ENCODE measurements around the gene TPCN1. TPM values are rescaled to one million over a fixed set of nuclear protein-coding genes. Genes with fewer than 3 reads are reported as not detected.

TPCN1 gene
- total and polyA plus RNA-seq, 2 of the 8 experiments (the other 6 are each of a cell fraction or from before 2014, with no cell fraction given), result 14.9 to 21.4 TPM

- H3K9me3 ChIP-seq (ENCODE audit: insufficient read depth in 2 of 2, low read depth in 1 of 2, low read length in 1 of 2), result no peaks in the 10 kb centered on the region; a peak in 1 of 4 replicates
- no peak for TF ChIP-seq BRCA1 (IDR thresholded peaks at IDR 0.05; ENCODE audit: low read depth, low read length)
- TF ChIP-seq JUND (IDR thresholded peaks at IDR 0.05; ENCODE audit: low read length), result no peak
- no peak for TF ChIP-seq RXRA (IDR thresholded peaks at IDR 0.05; ENCODE audit: insufficient read depth, low read depth, low read length)
- no peak for TF ChIP-seq NRF1 (IDR thresholded peaks at IDR 0.05; ENCODE audit: low read depth, low read length)
- TF ChIP-seq POLR2A (IDR thresholded peaks at IDR 0.05; ENCODE audit: control extremely low read depth in 1 of 2, low read depth in 2 of 2, low read length in 2 of 2), result no peak
- TF ChIP-seq TBP (IDR thresholded peaks at IDR 0.05; ENCODE audit: low read depth, low read length), result no peak
- TF ChIP-seq HDAC6 (IDR thresholded peaks at IDR 0.05; ENCODE audit: low read depth, low read length), result no peak
- no peak for TF ChIP-seq CTBP2 (IDR thresholded peaks at IDR 0.05; ENCODE audit: borderline replicate concordance, insufficient read depth, insufficient read length, low read length)
- TF ChIP-seq RNF2 (IDR thresholded peaks at IDR 0.05; ENCODE audit: borderline replicate concordance, low read depth, low read length, missing control alignments, poor library complexity, severe bottlenecking), result no peak
- TF ChIP-seq KDM4A (IDR thresholded peaks at IDR 0.05; ENCODE audit: low read depth, low read length, severe bottlenecking), result no peak
- TF ChIP-seq CHD2 (IDR thresholded peaks at IDR 0.05; ENCODE audit: low read length), result no peak
- no peak for TF ChIP-seq CREB1 (IDR thresholded peaks at IDR 0.05)
- no peak for TF ChIP-seq CEBPB (IDR thresholded peaks at IDR 0.05; ENCODE audit: low read depth, low read length)
- no peak for TF ChIP-seq MAX (IDR thresholded peaks at IDR 0.05)
- TF ChIP-seq CBX5 (IDR thresholded peaks at IDR 0.05; ENCODE audit: low read depth, low read length), result no peak
These were observed 13.2 kb downstream of the TPCN1 start for GRCh38 chr12:113234483-113234882.

More at GRCh38 chr12:113234483-113234882, 13.2 kb downstream of the TPCN1 start:
- H3K14ac ChIP-seq (ENCODE audit: insufficient read length), result no peak overlapping the region
- DNase-seq (ENCODE audit: low read depth in 1 of 2, low spot score in 2 of 2), result no peak
- no peak overlapping the region for H2BK5ac ChIP-seq (ENCODE audit: low read depth, low read length)
- no peak overlapping the region for H3K9ac ChIP-seq (replicated peaks in 1 of 4; ENCODE audit: extremely low read depth in 1 of 4, low read depth in 3 of 4, low read length in 3 of 4)
- peaks cover 9 to 20% (median 20%) of the 10 kb centered on the region in 4 experiments for H3K4me1 ChIP-seq (replicated peaks in 1 of 4; ENCODE audit: control insufficient read depth in 3 of 4, insufficient read depth in 4 of 4, low read length in 3 of 4)
- no peak overlapping the region for H2AFZ ChIP-seq (ENCODE audit: low read length)
- FAIRE-seq, result no peak
- no peaks in the 10 kb centered on the region; the same call in 1 of the 2 replicates for H3K23me2 ChIP-seq (ENCODE audit: low read depth, low read length)
- H4K20me1 ChIP-seq (replicated peaks in 1 of 2; ENCODE audit: control insufficient read depth in 1 of 2, insufficient read depth in 2 of 2, low read length in 2 of 2), result peaks cover 0 to 2% of the 10 kb centered on the region in 2 experiments
- H2AK5ac ChIP-seq (ENCODE audit: low read depth, low read length), result no peak overlapping the region
- no peaks in the 10 kb centered on the region for H3K79me1 ChIP-seq (ENCODE audit: low read depth, low read length)
- H4K91ac ChIP-seq (replicated peaks; ENCODE audit: insufficient read length, low read length), result no peak overlapping the region
- no peak overlapping the region for H2BK12ac ChIP-seq (ENCODE audit: low read depth, low read length)
- POLR2A ChIA-PET (ENCODE audit: partially characterized antibody), result interaction anchor here (2.3 to 2.5 kb wide), 2 partner anchors 11 to 12 kb away, joined by 25 to 32 read pairs; partner anchors contain the start of gene TPCN1
- no peaks in the 10 kb centered on the region; a peak in 1 of 7 replicates for H3K27me3 ChIP-seq (replicated peaks in 1 of 4; ENCODE audit: control insufficient read depth in 3 of 4, extremely low read depth in 1 of 4, insufficient read depth in 3 of 4, low read length in 3 of 4)
- no peak overlapping the region for H2BK120ac ChIP-seq (replicated peaks; ENCODE audit: low read depth, low read length)
- WGBS, 2 experiments (ENCODE audit: extremely low coverage in 1 of 2, insufficient coverage in 1 of 2, insufficient read length in 1 of 2, insufficient replicate concordance in 2 of 2, low coverage in 1 of 2, low lambda C conversion rate in 2 of 2, missing lambda C conversion rate in 1 of 2), result 84% methylated on average over 4 of the region's 4 CpGs; no CpG with 5 or more reads in 1 of the 2 experiments
- no peak overlapping the region for H2BK15ac ChIP-seq (ENCODE audit: low read length)
- H2BK20ac ChIP-seq (ENCODE audit: low read length), result no peak overlapping the region
- no peak overlapping the region for H3K27ac ChIP-seq (ENCODE audit: low read depth, low read length)
- H4K8ac ChIP-seq (ENCODE audit: extremely low read depth, insufficient read depth, low read length), result no peak overlapping the region
- no peak overlapping the region for H3K4me2 ChIP-seq (ENCODE audit: insufficient read depth in 1 of 2, low read depth in 2 of 2, low read length in 2 of 2)
- H3K79me2 ChIP-seq (ENCODE audit: control insufficient read depth in 1 of 2, insufficient read depth in 2 of 2, low read length in 2 of 2), result no peaks in the 10 kb centered on the region
- H4K5ac ChIP-seq (ENCODE audit: insufficient read length, low read depth, low read length), result no peak overlapping the region
- peaks cover 0 to 14% (median 7%) of the 10 kb centered on the region in 4 experiments; a peak in 4 of 8 replicates for H3K36me3 ChIP-seq (ENCODE audit: control insufficient read depth in 2 of 4, insufficient read depth in 4 of 4, low read length in 3 of 4)
- no peak overlapping the region for H3K4me3 ChIP-seq (ENCODE audit: extremely low read depth in 1 of 4, insufficient read depth in 2 of 4, low read depth in 3 of 4, low read length in 4 of 4)
- CTCF ChIA-PET (ENCODE audit: partially characterized antibody), result interaction anchor here (1.2 kb wide), 1 partner anchor 94 kb away, joined by 3 read pairs; no protein-coding TSS in a partner anchor
- no peak overlapping the region for H3K18ac ChIP-seq (ENCODE audit: extremely low read depth, low read length)
- H3K4ac ChIP-seq (replicated peaks; ENCODE audit: insufficient read length, low read depth, low read length), result no peak overlapping the region
- no peak overlapping the region for H3K23ac ChIP-seq (ENCODE audit: insufficient read length)
- H3K56ac ChIP-seq (replicated peaks; ENCODE audit: insufficient read length, low read depth, low read length), result no peak overlapping the region

All from H1 (cell line).